PC-3 (cell line): ENCODE results near the gene DGKB.

ENCODE experiments used
- EZH2 ChIP-seq: fragments of 300-600 bp; sonication (generic); IDR thresholded peaks from one replicate; pipeline ENCODE4 v1.6.1; 2017; ENCODE audit warnings: antibody characterized with exemption, mild to moderate bottlenecking, low read length; ENCODE audit not compliant: unreplicated experiment
- EZH2phosphoT487 ChIP-seq: fragments of 300-600 bp; sonication (generic); IDR thresholded peaks from 2 replicates; pipeline ENCODE4 v1.6.1; 2018; ENCODE audit warnings: mild to moderate bottlenecking, antibody characterized with exemption, low read length, borderline replicate concordance
- TF ChIP-seq, protein P1 (sequence below): fragments of 300-600 bp; sonication (generic); conservative IDR thresholded peaks from 2 replicates; pipeline ENCODE4 v1.5.1; 2017; ENCODE audit warnings: antibody characterized with exemption, low read depth, mild to moderate bottlenecking, low read length

DNA sequence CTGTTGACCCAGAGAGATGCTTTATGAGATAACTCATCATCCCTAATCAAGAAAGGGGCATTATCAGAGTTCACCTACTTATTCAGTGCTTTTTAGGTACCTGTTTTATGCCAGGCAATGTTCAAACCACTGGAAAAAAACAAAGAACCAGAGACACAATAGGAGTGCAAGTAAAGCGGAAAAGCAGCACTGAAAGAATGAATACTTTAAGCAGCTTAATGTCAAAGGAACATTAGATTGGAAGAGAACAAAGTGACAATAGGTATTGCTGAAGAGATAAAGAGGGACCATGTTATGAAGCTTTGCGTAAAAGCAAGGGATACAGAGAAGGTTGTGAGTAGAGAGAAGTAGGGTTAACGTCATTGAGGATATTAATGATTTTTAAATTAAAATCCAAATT lies 11.3 kb downstream of the DGKB start:
- TF ChIP-seq, protein P1, sequence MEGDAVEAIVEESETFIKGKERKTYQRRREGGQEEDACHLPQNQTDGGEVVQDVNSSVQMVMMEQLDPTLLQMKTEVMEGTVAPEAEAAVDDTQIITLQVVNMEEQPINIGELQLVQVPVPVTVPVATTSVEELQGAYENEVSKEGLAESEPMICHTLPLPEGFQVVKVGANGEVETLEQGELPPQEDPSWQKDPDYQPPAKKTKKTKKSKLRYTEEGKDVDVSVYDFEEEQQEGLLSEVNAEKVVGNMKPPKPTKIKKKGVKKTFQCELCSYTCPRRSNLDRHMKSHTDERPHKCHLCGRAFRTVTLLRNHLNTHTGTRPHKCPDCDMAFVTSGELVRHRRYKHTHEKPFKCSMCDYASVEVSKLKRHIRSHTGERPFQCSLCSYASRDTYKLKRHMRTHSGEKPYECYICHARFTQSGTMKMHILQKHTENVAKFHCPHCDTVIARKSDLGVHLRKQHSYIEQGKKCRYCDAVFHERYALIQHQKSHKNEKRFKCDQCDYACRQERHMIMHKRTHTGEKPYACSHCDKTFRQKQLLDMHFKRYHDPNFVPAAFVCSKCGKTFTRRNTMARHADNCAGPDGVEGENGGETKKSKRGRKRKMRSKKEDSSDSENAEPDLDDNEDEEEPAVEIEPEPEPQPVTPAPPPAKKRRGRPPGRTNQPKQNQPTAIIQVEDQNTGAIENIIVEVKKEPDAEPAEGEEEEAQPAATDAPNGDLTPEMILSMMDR = no peak
- no peak for TF ChIP-seq EZH2
- TF ChIP-seq EZH2phosphoT487 = no peak
